Prostate gland (tissue), 1 donor: ENCODE measurements around the gene RPL26.

Experiments used
- POLR2A ChIP-seq: fragments of 450-650 bp; IDR thresholded peaks from one replicate; pipeline ENCODE4 v1.6.1; 2016; ENCODE audit warnings: antibody characterized with exemption, mild to moderate bottlenecking
- POLR2AphosphoS5 ChIP-seq: sonication (generic); formaldehyde crosslinking; IDR thresholded peaks from one replicate; pipeline ENCODE4 v1.6.1; 2017; ENCODE audit warnings: antibody characterized with exemption

- TF ChIP-seq POLR2A = no peak
- no peak for TF ChIP-seq POLR2AphosphoS5
Observed at GRCh38 chr17:8386841-8387240, 3.8 kb upstream of the RPL26 start.
